Measurements from ENCODE around the gene GID8. TPM values are rescaled to one million over a fixed set of nuclear protein-coding genes. Genes with fewer than 3 reads are reported as not detected.

Gene GID8
- total and polyA plus RNA-seq, 2 of the 13 experiments (the other 11 are each of a cell fraction or from before 2014, with no cell fraction given) = 39.6 to 59.8 TPM

- TF ChIP-seq PRDM10 (CRISPR knock-in tag; IDR thresholded peaks at IDR 0.05; ENCODE audit: low read depth) (peak; percentile 92), NFE2L1 (CRISPR knock-in tag; IDR thresholded peaks at IDR 0.05; ENCODE audit: borderline replicate concordance) (no peak), ZNF569 (CRISPR knock-in tag; IDR thresholded peaks at IDR 0.05; ENCODE audit: borderline replicate concordance) (peak; percentile 64; the same call in 1 of the 2 replicates), ZNF256 (CRISPR knock-in tag; conservative IDR thresholded peaks at IDR 0.05) (peak; percentile 92; the same call in 1 of the 2 replicates), ZNF17 (CRISPR knock-in tag; IDR thresholded peaks at IDR 0.05) (no peak), HCFC1 (IDR thresholded peaks at IDR 0.05; ENCODE audit: low read depth, low read length) (no peak), PHB2 (IDR thresholded peaks at IDR 0.05; ENCODE audit: partially characterized antibody) (no peak), ZNF430 (CRISPR knock-in tag; IDR thresholded peaks at IDR 0.05) (peak; percentile 100), ZNF597 (CRISPR knock-in tag; IDR thresholded peaks at IDR 0.05) (no peak), SMC3 (IDR thresholded peaks at IDR 0.05; ENCODE audit: low read length) (no peak), ZNF737 (CRISPR knock-in tag; IDR thresholded peaks at IDR 0.05; ENCODE audit: borderline replicate concordance) (peak; percentile 94), ZNF674 (CRISPR knock-in tag; IDR thresholded peaks at IDR 0.05; ENCODE audit: low read depth) (no peak), POGK (CRISPR knock-in tag; conservative IDR thresholded peaks at IDR 0.05) (peak; percentile 94), CENPT (CRISPR knock-in tag; IDR thresholded peaks at IDR 0.05; ENCODE audit: low read depth) (no peak), SUZ12 (IDR thresholded peaks at IDR 0.05; ENCODE audit: low read depth, low read length) (no peak)
- TF ChIP-seq, protein P1, sequence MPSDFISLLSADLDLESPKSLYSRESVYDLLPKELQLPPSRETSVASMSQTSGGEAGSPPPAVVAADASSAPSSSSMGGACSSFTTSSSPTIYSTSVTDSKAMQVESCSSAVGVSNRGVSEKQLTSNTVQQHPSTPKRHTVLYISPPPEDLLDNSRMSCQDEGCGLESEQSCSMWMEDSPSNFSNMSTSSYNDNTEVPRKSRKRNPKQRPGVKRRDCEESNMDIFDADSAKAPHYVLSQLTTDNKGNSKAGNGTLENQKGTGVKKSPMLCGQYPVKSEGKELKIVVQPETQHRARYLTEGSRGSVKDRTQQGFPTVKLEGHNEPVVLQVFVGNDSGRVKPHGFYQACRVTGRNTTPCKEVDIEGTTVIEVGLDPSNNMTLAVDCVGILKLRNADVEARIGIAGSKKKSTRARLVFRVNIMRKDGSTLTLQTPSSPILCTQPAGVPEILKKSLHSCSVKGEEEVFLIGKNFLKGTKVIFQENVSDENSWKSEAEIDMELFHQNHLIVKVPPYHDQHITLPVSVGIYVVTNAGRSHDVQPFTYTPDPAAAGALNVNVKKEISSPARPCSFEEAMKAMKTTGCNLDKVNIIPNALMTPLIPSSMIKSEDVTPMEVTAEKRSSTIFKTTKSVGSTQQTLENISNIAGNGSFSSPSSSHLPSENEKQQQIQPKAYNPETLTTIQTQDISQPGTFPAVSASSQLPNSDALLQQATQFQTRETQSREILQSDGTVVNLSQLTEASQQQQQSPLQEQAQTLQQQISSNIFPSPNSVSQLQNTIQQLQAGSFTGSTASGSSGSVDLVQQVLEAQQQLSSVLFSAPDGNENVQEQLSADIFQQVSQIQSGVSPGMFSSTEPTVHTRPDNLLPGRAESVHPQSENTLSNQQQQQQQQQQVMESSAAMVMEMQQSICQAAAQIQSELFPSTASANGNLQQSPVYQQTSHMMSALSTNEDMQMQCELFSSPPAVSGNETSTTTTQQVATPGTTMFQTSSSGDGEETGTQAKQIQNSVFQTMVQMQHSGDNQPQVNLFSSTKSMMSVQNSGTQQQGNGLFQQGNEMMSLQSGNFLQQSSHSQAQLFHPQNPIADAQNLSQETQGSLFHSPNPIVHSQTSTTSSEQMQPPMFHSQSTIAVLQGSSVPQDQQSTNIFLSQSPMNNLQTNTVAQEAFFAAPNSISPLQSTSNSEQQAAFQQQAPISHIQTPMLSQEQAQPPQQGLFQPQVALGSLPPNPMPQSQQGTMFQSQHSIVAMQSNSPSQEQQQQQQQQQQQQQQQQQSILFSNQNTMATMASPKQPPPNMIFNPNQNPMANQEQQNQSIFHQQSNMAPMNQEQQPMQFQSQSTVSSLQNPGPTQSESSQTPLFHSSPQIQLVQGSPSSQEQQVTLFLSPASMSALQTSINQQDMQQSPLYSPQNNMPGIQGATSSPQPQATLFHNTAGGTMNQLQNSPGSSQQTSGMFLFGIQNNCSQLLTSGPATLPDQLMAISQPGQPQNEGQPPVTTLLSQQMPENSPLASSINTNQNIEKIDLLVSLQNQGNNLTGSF (CRISPR knock-in tag; IDR thresholded peaks at IDR 0.05) = peak; percentile 95; the same call in 1 of the 2 replicates
These were observed 16.1 kb downstream of the GID8 start (continued) for GRCh38 chr20:62953839-62954703.
